HL-60 (cell line): ENCODE results near the gene KAZN.

Experiments used
- DNase-seq, 2 experiments: peaks; one replicate each; pipeline ENCODE4 v3.0.0-alpha.2; 2010 to 2020; ENCODE audit warnings: low read depth in 1 of 2, low spot score in 1 of 2
- H3K27ac ChIP-seq: fragments of 250-450 bp; sonication (Bioruptor Pico); replicated peaks from 2 replicates; pipeline ENCODE4 v1.5.1; 2020; ENCODE audit warnings: mild to moderate bottlenecking, moderate library complexity
- H3K27me3 ChIP-seq: fragments of 250-450 bp; sonication (Bioruptor Pico); 2 replicates; pipeline ENCODE4 v1.5.1; 2021; ENCODE audit warnings: mild to moderate bottlenecking, moderate library complexity; ENCODE audit not compliant: insufficient read depth, poor library complexity, severe bottlenecking
- H3K4me3 ChIP-seq: replicated peaks from 2 replicates; pipeline ENCODE4 v1.5.1; 2011; ENCODE audit warnings: mild to moderate bottlenecking, control low read depth, low read length; ENCODE audit not compliant: insufficient read depth
- GABPA ChIP-seq: IDR thresholded peaks from 2 replicates; pipeline ENCODE4 v1.6.1; 2012; ENCODE audit warnings: low read depth
- POLR2AphosphoS5 ChIP-seq: IDR thresholded peaks from 2 replicates; pipeline ENCODE4 v1.6.1; 2012; ENCODE audit warnings: low read depth
- SPI1 ChIP-seq: IDR thresholded peaks from 2 replicates; pipeline ENCODE4 v1.6.1; 2012; ENCODE audit warnings: low read depth, mild to moderate bottlenecking, borderline replicate concordance
- TF ChIP-seq, protein P1 (sequence below): IDR thresholded peaks from 2 replicates; pipeline ENCODE4 v1.6.1; 2012; ENCODE audit warnings: low read depth; ENCODE audit not compliant: insufficient replicate concordance
- TF ChIP-seq, protein P2 (sequence below): IDR thresholded peaks from one replicate; pipeline ENCODE4 v1.5.1; 2011; ENCODE audit warnings: low read length, control low read depth, inconsistent platforms; ENCODE audit not compliant: insufficient read depth

KAZN gene

DNA sequence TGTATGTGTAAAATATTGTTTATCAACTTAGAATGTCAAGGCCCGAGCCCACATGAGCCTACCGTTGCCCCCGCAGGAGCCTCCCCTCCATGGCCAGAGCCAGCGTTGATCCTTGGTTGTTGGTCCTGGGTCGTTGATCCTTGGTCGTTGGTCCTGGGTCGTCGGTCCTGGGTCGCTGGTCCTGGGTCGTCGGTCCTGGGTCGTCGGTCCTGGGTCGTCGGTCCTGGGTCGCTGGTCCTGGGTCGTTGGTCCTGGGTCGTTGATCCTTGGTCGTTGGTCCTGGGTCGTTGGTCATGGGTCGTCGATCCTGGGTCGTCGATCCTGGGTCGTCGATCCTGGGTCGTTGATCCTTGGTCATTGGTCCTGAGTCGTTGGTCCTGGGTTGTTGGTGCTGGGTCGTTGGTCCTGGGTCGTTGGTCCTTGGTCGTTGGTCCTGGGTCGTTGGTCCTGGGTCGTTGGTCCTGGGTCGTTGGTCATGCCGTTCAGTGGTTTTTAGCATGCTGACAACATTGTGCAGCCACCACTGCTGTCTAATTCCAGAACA is 450.0 kb downstream of the KAZN start:
- no peak for DNase-seq
- TF ChIP-seq, protein P1, sequence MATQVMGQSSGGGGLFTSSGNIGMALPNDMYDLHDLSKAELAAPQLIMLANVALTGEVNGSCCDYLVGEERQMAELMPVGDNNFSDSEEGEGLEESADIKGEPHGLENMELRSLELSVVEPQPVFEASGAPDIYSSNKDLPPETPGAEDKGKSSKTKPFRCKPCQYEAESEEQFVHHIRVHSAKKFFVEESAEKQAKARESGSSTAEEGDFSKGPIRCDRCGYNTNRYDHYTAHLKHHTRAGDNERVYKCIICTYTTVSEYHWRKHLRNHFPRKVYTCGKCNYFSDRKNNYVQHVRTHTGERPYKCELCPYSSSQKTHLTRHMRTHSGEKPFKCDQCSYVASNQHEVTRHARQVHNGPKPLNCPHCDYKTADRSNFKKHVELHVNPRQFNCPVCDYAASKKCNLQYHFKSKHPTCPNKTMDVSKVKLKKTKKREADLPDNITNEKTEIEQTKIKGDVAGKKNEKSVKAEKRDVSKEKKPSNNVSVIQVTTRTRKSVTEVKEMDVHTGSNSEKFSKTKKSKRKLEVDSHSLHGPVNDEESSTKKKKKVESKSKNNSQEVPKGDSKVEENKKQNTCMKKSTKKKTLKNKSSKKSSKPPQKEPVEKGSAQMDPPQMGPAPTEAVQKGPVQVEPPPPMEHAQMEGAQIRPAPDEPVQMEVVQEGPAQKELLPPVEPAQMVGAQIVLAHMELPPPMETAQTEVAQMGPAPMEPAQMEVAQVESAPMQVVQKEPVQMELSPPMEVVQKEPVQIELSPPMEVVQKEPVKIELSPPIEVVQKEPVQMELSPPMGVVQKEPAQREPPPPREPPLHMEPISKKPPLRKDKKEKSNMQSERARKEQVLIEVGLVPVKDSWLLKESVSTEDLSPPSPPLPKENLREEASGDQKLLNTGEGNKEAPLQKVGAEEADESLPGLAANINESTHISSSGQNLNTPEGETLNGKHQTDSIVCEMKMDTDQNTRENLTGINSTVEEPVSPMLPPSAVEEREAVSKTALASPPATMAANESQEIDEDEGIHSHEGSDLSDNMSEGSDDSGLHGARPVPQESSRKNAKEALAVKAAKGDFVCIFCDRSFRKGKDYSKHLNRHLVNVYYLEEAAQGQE, result no peak
- TF ChIP-seq POLR2AphosphoS5, result no peak
- TF ChIP-seq, protein P2, sequence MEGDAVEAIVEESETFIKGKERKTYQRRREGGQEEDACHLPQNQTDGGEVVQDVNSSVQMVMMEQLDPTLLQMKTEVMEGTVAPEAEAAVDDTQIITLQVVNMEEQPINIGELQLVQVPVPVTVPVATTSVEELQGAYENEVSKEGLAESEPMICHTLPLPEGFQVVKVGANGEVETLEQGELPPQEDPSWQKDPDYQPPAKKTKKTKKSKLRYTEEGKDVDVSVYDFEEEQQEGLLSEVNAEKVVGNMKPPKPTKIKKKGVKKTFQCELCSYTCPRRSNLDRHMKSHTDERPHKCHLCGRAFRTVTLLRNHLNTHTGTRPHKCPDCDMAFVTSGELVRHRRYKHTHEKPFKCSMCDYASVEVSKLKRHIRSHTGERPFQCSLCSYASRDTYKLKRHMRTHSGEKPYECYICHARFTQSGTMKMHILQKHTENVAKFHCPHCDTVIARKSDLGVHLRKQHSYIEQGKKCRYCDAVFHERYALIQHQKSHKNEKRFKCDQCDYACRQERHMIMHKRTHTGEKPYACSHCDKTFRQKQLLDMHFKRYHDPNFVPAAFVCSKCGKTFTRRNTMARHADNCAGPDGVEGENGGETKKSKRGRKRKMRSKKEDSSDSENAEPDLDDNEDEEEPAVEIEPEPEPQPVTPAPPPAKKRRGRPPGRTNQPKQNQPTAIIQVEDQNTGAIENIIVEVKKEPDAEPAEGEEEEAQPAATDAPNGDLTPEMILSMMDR, result no peak
- TF ChIP-seq GABPA, result no peak
- no peak for TF ChIP-seq SPI1

DNA sequence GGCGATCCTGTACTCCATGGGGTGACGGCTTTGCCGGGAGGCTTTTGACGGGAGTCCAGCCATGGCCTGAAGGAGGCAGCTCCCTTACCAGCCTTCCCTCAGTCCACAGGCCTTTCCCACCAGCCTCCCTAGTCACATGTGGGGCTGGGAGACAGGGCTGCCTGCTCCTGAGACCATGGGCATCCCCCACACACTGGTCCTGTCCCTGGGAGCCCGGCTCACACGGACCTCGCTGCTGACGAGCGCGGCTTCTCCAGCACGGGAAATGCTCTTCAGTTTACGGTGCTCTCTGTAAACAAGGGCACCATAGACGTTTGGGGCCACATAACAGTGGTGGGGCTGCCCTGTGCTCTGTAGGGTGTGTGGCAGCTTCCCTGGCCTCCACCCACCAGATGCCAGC is 450.6 kb downstream of the KAZN start:
- Histone ChIP-seq H3K27me3 (no peaks in the 10 kb centered on the region), H3K4me3 (no peak overlapping the region), H3K27ac (no peak overlapping the region)
- no peak for TF ChIP-seq GABPA
- TF ChIP-seq, protein P2, result no peak
- no peak for TF ChIP-seq POLR2AphosphoS5
- TF ChIP-seq, protein P1, result no peak
- no peak for TF ChIP-seq SPI1
- no peak for DNase-seq

More for the DNA sequence above, 450.0 kb downstream of the KAZN start:
- H3K27ac ChIP-seq, result no peak overlapping the region
- H3K27me3 ChIP-seq, result no peaks in the 10 kb centered on the region
- H3K4me3 ChIP-seq, result no peak overlapping the region

DNA sequence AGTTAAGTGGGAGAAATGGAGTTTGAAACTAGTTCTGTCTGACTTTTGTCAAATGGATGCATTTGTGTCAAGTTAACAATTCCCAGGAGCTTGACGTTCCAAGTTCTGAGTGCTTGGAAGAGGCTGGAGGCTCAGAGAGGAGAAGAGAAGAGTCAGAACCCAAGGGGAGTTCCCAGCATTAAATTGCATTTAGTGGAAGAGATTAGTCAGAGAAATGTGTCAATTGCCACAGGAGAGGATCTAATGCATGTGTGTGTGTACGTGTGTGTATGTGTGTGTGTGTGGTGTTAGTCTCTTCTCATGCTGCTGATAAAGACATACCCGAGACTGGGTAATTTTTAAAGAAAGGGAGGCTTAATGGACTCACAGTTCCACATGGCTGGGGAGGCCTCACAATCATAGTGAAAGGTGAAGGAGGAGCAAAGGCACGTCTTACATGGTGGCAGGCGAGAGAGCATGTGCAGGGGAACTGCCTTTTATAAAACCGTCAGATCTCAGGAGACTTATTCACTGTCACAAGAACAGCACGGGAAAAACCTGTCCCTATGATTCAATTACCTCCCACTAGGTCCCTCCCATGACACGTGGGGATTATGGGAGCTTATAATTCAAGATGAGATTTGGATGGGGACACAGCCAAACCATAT is 453.5 kb downstream of the KAZN start:
- DNase-seq, result no peak
- Histone ChIP-seq H3K27ac (no peak overlapping the region), H3K4me3 (no peak overlapping the region), H3K27me3 (no peaks in the 10 kb centered on the region)
- TF ChIP-seq POLR2AphosphoS5 (no peak), SPI1 (no peak), GABPA (no peak)
- TF ChIP-seq, protein P2, result no peak
- TF ChIP-seq, protein P1, result no peak
